BE2C (cell line): ENCODE measurements around the gene AGPAT4.

Experiments
- DNase-seq: peaks from one replicate; pipeline ENCODE4 v3.0.0-alpha.2; 2020
- H3K27me3 ChIP-seq: fragments of 250-450 bp; sonication (Bioruptor Pico); 2 replicates; pipeline ENCODE4 v1.5.1; 2020; ENCODE audit warnings: mild to moderate bottlenecking
- H3K36me3 ChIP-seq: fragments of 250-450 bp; sonication (Bioruptor Pico); 2 replicates; pipeline ENCODE4 v1.5.1; 2020; ENCODE audit warnings: mild to moderate bottlenecking
- H3K4me1 ChIP-seq: fragments of 250-450 bp; sonication (Bioruptor Pico); 2 replicates; pipeline ENCODE4 v1.5.1; 2020
- H3K4me3 ChIP-seq: 2 replicates; pipeline ENCODE4 v1.5.1; 2011; ENCODE audit warnings: low read depth, low read length
- H3K9me3 ChIP-seq: fragments of 250-450 bp; sonication (Bioruptor Pico); 2 replicates; pipeline ENCODE4 v1.5.1; 2020
- CTCF ChIP-seq: IDR thresholded peaks from 2 replicates; pipeline ENCODE4 v1.5.1; 2012; ENCODE audit warnings: mild to moderate bottlenecking, low read depth, low read length

The AGPAT4 gene

GRCh38 chr6:161192636-161193411 lies 81.0 kb downstream of the AGPAT4 start:
- Histone ChIP-seq H3K9me3 (no peaks in the 10 kb centered on the region; the same call in 1 of the 2 replicates), H3K27me3 (no peaks in the 10 kb centered on the region), H3K4me3 (no peak overlapping the region), H3K4me1 (peaks cover 7% of the 10 kb centered on the region), H3K36me3 (no peaks in the 10 kb centered on the region)
- no peak for DNase-seq
- no peak for TF ChIP-seq CTCF

DNA sequence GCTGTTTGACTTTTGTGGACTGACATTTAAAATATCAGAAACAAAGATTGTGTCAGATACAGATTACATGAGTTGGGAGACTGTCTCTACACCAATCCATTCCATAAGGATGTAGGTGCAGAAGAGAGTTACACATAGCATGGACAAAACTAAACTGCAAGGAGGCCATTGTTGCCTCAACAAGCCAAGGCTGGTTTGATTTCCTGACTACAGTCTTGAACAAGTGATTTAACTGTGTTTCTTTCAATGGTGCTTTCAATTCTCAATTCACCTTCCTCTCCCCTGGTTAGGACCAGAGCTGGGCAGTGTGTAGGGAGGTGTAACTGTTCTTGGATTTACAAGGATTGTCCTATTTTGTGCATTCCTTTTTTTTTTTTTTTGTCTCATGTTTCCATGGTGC lies 82.2 kb downstream of the AGPAT4 start:
- Histone ChIP-seq H3K4me1 (peaks cover 7% of the 10 kb centered on the region), H3K9me3 (no peaks in the 10 kb centered on the region; the same call in 1 of the 2 replicates), H3K4me3 (no peak overlapping the region), H3K36me3 (no peaks in the 10 kb centered on the region), H3K27me3 (no peaks in the 10 kb centered on the region)
- no peak for DNase-seq
- TF ChIP-seq CTCF, result no peak

GRCh38 chr6:161191007-161191406 lies 82.9 kb downstream of the AGPAT4 start:
- Histone ChIP-seq H3K36me3 (no peaks in the 10 kb centered on the region), H3K4me1 (peaks cover 7% of the 10 kb centered on the region), H3K9me3 (no peaks in the 10 kb centered on the region; the same call in 1 of the 2 replicates), H3K4me3 (no peak overlapping the region), H3K27me3 (no peaks in the 10 kb centered on the region)
- no peak for TF ChIP-seq CTCF
- DNase-seq, result no peak

DNA sequence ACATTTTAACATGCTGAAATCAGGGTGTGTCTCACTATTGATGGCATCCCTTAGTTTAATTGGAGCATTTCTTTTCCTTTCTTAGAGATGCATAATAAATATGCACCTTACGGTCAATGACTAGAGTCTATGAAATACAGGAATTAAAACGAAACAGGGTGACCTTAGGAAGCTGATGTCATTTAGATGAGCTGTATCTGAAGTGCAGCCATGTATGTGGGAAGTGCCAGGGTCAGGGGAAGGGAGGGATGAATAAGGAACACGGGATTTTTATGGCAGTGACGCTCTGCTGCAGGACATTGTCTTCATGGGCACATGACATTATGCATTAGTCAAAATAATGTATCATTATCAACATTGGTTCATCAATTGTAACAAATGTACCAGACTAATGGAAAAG lies 84.0 kb downstream of the AGPAT4 start:
- Histone ChIP-seq H3K36me3 (no peaks in the 10 kb centered on the region), H3K4me1 (peaks cover 7% of the 10 kb centered on the region), H3K4me3 (no peak overlapping the region), H3K9me3 (no peaks in the 10 kb centered on the region; the same call in 1 of the 2 replicates), H3K27me3 (no peaks in the 10 kb centered on the region)
- TF ChIP-seq CTCF, result no peak
- DNase-seq, result no peak

DNA sequence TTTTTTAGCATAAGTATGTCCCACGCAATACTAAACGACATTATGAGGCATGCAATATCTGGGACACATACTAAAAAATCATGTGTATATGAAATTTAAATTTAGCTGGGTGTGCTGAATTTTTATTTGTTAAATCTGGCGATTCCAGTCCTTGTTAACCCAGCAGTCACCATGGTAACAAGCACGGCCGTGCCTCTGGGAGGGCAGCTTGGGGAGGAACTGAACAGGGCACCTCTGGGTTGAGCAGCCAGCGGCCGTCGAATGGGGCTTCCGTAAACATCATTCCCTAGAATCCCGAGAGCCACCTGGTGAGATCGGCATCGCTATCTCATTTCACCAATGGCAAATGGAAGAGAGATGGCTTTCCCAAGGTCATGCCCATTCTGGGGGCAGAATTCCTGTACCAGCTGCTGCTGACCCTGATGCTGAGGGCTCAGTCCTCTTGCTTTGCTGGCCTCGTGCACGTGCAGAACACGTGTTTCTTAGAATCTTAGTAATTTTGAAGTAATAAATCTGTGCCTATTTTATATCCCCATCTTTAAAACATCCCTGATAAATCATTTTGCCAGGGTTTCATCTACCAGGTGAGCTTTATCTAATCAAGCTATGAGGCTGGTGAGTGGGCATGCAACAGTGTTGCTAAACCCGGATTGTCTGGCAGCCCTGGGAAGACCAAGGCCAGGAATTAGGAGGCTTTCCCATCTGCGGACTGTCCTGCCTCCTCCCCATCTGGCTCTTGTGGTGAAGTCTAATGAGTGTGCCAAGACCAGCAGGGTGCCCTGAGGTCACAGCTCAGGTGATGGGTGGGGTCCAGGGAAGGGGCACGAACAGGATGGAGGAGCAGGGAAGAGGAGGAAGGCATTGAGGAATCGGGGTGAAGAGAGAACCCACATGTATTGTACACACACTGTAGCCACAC lies 85.1 kb downstream of the AGPAT4 start:
- Histone ChIP-seq H3K4me3 (no peak overlapping the region), H3K36me3 (no peaks in the 10 kb centered on the region), H3K27me3 (no peaks in the 10 kb centered on the region), H3K4me1 (peaks cover 7% of the 10 kb centered on the region), H3K9me3 (no peaks in the 10 kb centered on the region; the same call in 1 of the 2 replicates)
- no peak for DNase-seq
- TF ChIP-seq CTCF, result no peak
